ENCODE measurements around the gene HOXC6.
"Not testable (repeated sequence)": the region's sequence is repeated elsewhere in the genome, so short reads cannot be mapped to it uniquely, and the experiment has no call there.

Gene HOXC6

DNA sequence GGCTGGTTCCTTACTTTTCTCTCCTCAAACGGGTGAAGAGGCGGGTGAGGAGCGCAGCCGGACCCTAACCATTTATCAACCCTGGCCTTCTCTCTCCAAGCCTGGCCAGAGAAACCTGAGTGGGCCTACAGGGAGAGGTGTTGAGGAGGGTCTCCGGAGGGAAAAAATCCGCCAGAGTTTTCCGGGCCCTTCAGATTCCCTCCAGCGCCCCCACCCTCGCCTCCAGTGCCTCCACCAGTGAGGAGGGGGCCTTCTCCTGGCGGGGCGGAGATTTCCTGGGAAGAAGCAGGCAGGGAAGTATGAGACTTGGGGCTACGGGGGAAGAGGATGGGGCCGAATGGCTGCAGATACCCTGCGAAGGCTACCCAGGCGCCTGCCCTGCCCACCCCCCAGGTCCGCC is 3.2 kb downstream of the HOXC6 start:
- no peak for DNase-seq

DNA sequence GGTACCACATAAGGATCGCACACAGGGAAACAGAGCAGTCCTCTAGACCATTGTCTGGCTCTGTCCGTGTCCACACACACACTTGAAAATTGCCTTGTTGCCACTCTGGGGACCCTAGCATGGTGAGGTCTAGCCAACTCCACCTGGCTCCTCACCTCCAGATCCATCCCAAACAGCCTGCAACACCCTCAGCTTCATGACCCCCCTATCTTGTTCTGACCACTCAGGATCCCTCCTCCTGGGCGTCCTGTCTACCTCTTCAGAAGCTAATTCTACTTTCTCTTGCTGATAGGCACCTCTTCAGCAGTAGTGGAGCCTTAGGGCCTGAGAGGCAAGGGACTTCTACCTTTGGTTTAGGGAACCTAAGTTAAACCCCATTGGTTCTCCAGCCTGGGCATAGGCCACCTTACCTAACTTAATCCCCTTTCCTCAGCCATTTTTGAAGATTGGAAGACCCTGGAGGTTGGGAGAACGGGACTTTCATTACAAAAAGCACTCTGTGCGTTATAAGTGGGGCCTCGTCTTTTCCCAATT is 3.9 kb downstream of the HOXC6 start:
- DNase-seq = no peak

DNA sequence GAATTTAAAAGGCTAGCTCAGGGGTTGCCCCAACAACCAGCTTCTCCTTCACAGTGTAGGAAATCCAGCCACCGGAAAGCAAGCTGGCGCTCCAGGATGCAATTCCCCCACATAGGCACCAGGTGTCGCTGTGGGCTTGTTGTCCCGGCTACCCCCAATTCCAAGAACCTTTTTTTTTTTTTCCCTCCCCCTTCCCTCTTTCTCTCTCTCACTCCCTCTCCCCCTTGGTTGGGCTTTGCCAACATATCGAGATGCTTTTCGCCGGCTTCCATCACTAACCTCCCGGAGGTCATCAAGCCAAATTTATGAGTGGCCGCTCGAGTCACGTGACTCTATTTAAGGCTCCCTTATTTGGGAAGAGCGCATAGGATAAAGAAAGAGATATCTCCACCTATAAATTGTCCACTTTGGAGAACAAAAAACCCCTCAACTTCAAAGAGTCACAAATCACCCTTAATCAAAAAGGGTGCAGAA is 4.4 kb downstream of the HOXC6 start, which contains the start of gene HOXC5:
TSS of gene HOXC5 (plus strand) at position 424 of the 474 bp plus-strand sequence. CDS start 73 bp downstream, outside the sequence.
- peak; percentile 66 for DNase-seq

DNA sequence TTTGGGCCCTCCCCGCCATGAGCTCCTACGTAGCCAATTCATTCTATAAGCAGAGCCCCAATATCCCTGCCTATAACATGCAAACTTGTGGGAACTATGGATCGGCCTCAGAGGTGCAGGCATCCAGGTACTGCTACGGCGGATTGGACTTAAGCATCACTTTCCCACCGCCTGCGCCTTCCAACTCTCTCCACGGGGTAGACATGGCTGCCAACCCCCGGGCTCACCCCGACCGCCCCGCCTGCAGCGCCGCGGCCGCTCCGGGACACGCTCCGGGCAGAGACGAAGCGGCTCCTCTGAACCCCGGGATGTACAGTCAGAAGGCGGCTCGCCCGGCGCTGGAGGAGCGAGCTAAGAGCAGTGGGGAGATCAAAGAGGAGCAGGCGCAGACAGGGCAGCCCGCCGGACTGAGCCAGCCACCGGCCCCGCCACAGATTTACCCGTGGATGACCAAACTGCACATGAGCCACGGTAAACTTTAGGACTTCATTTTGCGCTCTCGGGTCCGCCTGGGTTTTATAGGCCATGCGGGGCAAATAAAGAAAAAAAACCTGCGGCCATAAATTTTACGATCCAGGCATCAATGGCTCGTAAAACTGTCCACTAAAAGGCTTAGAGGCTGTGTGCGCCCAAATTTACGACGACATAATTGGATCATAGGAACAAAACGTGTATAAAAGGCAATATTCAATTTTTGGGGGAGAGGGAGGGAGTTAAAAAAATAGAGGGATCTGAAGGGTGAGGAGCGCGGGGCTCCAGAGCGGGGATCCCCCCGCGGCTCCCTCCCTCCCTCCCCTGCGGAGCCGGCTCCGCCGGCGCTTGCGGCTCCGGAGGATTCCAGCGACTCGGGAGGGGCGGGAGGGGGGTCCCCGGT is 5.1 kb downstream of the HOXC6 start:
- DNase-seq = no peak

DNA sequence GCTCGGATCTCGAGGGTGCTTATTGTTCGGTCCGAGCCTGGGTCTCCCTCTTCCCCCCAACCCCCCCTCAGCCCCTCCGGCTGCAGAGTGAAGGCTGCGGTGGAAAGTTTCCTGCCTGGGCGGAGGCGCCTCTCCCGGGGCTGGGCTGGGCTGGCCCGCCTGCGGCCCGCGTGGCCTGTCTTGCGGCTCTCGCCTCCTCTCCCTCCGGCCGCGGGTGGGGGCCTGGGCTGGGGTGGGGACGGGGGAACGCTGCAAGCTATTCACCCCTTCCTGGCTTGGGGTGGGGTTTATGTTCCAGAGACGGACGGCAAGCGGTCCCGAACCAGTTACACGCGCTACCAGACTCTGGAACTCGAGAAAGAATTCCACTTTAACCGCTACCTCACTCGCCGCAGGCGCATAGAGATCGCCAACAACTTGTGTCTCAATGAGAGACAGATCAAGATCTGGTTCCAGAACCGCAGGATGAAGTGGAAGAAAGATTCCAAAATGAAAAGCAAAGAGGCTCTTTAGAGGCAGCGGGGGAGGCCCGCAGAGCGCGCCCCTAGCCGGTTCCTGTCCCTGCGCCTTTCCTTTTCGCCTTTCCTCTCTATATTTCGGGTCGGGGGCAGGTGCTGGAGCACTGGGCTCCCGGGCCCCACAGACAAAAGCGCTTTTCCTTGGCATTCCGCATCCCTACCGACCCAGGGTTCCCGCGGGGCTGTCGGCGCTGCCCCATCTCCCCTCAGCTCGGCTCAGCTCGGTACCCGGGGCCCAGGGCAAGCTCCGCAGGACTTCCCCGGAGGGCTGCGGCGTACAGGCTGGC is 5.9 kb downstream of the HOXC6 start:
- DNase-seq = no peak

DNA sequence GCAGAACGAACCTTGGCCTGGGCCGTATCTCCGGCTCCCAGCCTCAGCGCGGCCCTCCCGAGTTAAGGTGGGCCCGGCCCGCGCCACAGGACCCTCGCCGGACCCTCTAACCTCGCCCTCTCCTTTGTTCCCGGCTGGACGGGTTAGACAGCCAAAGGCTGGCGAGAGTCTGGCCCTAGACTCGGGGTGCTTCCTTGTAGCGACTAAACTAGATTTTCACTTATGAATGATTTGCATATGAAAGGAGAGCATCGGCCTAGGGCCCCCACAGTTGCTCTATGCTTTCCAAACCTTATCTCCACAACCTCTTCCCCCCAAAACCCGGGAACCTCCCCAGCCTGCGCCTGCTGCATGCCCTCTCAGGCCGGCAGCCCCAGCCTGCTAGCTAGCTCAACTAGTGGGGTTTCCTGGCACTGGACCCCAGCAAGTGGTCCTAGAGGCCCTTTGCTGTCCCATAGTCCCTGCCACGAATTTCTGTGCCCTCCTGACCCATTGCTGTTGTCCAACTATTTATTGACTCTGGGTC is 6.6 kb downstream of the HOXC6 start:
- DNase-seq = no peak

DNA sequence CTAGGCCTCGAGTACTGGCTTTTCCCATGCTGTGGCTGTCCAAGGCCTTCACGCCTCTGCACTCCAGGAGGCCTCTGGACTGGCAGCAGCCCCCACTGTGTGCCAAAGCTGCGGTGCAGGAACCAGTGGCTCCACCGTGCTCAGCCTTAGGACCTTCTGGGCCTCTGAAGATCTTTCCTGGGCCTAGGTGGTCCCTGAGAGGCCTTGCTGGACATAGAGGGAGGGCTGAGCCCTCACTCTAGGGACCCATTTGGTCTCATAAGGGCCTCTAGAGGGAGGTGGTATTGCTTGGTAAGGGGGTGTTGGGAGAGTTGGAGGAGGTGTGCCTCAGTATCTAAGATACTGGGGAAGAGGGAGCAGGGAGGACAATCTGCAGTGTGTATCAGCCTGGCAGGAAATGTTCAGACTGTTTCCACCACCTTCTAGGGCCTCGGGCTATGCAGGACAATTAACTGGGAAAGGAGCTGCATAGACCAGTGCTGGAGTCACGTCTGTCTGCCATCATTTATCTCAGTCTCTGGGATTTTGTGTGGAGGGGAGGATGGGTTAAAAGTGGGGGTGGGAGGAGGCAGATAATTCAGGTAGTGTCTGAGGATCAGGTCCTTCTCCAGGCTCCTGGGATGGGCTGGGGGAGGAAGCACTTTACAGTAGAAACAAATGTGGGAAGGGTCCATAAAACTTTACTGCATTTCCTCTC is 7.5 kb downstream of the HOXC6 start:
- DNase-seq = no peak

DNA sequence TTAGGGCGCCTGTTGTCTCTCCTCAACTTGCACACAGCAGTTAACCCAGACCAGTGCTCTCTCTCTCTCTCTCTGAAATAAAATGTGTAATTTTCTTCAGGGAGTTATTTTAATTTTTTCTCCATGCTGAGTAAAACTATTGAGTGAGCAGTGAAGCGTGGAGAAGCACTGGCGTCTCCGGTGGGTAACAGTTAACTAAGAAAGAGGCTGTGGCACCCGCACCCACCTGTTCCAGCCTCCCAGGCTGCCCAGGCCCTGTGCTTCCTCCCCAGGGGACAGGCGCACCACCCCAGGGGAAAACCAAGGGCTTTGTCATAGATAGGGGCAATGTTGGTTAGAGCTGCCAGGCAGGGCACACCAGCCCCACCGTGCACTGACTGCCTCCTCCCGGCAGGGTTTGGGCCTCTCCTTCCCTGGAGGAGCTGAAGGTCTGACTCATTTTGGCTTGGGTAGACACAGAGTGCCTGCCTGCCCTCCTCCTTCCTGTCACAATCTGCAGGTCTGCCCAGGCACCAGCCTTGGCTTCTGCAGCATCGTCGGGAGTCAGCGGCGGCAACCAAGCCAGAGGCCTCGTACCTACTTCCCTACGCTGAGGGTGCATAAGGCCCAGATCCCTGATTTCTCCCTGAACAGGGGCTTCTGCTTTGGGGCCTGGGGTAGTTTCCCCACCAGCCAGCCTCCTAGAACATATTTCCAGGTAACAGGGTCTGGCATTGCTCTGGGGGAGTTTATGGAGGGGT is 8.6 kb downstream of the HOXC6 start:
- no peak for DNase-seq

DNA sequence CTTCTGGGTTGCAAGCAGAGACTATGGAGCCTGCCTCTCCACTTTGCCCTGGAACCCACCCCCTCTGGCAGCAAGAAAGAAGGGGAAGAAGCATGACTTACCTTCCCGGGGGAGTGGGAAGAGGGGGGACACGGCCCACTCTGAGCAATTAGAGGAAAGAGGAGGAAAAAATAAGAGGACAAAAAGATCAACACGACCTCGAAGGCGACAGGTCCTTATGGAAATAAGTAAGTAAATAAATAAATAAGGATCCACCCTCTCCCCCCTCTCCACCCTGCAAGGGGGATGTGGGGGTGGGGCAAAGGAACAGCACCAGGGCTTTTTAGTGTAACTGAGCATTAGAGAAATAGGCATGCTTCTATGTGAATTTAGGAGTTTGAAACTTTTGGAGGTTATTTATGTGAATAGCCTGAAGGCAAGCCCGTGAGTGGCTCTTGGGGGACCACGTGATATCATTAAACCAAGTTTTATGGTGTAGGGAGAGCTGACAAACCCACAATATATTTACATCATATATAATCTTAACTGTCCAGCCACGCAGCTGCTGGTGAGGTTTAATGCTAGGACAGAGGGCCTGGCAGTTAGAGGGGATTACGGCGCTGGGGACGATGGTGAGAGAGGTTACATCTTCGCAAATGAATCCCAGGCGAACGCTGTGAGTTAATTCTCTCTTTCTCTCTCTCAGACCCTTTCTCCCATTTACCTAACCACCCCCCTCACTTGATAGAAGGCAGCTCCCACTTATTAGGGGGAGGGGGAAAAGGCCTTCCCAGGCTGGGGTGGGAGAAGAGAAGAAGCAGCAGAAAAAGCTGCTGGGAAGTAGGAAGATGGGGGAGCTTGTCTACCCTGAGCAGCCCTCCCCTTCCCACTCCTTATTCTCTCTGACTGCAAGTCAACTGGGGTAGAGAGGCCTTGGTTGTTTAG is 9.4 kb downstream of the HOXC6 start:
- DNase-seq = no peak

DNA sequence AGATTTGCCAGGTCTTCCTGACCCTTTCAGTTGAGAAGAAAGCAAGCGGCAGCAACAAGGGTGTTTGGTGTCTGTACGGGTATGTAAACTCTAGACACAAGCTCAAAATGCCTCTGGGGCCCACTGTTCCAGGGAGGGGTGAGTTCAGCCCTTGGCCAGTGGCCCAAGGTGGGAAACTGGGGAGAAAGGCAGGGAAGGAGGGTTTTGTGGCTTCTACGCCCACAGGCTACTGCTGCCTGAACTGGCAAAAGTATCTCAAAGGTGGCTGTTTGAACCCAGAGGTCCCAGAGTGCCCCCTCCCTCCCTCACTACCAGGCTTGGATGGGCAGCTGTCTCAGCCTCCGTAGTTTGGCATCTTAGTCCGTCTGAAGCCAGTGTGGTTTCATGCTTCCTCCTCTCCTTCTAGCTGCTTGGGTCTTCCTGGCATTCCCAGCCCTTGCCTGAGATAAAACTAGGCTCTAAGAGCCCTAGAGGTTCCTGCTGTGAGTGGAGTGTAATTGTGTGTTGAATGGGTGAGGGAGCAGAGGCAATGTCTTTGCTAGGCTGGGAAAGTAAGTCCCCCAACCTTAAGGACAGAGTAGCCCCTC is 10.1 kb downstream of the HOXC6 start:
- DNase-seq = no peak

DNA sequence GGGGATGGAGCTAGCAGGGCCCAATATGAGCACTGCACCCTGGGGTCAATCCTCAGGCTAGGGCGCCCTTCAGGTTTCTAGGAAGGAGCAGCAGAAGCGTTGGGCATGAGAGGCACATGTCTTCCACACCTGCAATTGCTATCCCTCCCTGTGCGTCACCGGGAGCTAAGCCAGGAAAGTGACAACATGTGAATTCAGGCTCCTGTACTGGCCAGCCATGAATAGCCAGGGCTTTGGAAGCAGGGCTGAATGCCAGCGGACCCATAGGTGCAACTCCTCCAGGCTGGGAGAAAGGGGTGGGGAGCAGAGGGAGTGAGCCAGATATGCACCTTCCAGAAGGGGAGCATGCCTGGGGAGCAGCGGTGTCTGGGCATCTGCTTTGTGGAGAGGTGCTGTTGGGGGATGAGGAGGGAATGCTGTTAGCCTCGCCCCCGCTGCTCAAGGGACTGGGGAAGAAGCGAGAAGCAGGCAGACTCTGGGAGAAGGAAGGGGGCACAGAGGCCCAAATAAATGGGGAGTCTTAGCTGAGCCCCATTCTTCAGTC is 10.7 kb downstream of the HOXC6 start:
- no peak for DNase-seq

DNA sequence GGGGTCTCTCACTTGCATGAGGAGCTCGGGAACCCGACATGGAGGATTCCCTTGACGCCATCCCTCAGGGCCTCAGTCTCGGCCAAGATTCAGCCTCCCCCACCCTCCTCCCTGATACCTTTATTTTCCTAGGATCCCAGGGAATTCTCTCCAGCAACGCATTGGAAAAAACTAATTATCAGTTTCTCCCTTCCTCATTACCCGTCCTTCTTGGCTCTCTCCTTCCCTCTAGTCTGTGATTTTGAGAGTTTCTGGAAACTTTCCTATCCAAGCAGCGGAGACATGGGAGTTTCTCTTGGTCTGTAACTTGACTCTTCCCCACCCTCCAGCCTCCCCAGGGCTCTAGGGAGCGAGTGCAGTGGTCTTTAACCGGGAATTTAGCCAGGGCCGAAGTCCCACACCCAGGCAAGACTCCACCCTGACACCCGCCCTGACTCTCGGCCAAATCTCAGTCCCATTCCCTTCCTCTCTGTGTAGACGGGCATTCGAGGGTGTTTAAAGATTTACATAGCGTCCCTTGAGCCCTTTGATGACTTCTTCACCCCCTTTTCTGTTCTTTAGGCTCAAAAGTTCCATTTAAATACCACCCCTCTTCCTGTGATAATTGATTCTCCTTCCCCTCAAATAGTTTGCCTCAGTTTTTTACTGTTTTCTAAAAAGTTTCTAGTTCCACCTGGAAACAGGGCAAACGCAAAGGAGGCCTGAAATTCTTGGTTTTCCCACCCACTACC is 11.3 kb downstream of the HOXC6 start:
- DNase-seq = no peak

DNA sequence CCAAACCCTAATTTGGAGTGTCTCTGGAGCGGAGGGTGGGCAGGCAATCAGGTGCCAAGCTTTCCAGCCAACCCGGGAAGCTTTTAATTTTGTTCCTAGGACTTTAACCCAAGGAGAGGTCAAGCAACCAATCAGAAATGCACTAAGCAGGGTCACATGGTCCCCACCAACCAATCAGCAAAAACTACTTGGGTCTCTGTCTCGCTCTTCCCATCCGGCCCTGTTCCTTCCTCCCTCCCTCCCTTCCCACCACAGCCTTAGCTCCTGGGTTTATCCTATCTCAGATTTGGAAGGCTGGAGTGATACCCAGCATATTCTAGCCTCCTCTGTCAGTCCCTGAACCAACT is 11.9 kb downstream of the HOXC6 start:
- no peak for DNase-seq

DNA sequence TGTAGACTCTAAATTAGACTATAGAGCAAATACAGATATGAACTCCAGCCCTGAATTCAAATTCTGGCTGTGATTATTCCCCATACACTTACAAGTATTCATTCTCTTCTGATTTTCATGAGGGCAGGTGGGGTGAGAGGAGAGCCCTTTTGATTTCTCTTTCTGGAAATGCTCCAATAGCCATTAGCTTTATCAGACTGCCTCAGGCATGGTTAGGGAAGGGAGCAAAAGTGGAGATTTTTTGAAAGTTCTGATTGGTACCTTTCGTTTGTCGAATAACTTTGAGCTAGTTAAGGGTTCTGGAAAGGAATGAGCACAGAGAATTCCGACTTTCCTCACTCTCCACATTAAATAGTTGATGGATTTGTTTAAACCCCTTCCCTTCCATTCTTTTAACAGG is 12.4 kb downstream of the HOXC6 start:
- DNase-seq = no peak

DNA sequence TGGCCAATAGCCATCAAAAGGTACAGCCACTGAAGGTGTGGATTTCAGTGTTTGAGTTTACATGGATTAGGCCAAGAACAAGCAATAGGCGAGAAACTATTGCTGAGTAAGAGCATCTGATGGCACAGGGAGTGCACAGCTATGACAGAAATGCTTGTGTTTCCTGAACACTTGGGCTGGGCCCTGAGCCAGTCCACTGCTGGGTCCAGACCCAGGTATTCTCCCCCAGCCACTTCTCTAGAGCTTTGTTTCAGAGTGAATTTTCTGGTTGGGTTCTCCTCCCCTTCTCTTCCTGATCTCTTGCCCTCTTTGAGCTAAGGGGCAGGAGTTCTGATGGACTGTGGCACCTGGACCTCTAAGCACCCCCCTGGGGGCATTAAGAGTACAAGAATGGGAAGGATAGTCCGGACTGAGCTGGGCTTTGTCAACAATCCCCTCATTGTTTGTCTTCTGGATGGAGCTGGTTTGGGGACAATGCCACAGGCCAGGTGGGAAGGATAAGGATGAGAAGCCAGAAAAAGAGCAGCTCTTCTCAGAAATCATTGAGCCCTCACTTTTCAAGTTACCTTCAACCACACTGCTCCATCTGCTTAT is 13.0 kb downstream of the HOXC6 start:
- no peak for DNase-seq

DNA sequence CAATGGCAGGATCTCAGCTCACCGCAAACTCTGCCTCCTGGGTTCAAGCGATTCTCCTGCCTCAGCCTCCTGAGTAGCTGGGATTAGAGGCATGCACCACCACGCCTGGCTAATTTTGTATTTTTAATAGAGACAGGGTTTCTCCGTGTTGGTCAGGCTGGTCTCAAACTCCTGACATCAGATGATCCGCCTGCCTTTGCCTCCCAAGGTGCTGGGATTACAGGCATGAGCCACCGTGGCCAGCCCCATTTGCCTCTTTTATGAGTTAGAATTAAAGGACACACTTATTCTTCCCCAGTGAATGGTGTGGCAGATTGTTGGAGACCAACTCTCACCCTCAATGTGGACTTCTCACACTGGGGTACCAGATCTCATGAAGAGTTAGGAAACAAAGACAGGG is 13.8 kb downstream of the HOXC6 start:
- DNase-seq = not testable (repeated sequence)

DNA sequence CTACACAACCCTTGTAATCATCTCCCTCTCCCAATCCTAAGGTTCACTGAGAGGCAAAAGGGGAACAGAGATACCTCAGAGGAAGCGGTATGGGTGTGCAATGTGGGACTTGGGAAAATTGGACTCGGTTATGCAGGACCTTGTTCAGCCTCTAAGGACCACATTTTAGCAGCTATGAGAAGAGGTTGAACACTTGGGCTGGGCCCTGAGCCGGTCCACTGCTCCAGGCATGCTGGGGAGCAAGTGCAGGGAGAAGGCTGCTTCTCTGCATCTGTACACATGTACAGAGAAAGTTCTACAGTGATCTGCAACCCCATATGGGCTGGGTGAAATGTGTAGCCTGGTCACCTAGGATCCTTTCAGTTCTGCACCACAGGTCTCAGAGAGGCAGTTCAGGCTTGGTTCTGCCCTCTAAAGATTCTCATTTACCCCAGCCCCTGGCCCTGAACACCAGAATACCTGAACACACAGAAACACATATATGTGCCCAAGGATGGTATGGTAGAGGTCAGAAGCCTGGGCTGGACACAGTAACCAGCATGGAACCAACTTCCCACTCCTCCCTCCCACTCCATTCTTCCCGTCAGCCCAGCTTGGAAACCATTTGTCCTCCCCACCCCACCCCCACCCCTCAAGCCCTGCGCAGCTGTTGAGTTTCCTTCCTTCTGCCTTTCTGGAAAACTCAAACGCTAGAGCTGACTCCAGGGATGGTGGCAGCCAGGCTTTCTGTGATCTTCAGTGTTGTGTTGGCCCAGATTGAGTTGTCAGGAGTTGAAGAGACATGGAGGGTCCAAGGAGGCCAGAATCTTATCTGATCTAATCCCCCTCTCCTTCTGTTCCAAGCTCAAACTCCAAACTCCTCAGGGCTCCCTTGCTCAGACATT is 15.0 kb downstream of the HOXC6 start:
- DNase-seq = no peak

All from NCI-H524 treated with DMSO at 0.1 percent for 48 hours (cell line).